Hindlimb muscle (tissue), 1 donor: ENCODE data around the gene STK32C. TPM values are rescaled to one million over a fixed set of nuclear protein-coding genes. Genes with fewer than 3 reads are reported as not detected.
A peak's percentile ranks its signal among the peaks of the same experiment; 100 is the strongest.

Experiments
- DNase-seq: peaks from one replicate; pipeline ENCODE4 v3.0.0-alpha.2; 2013
- polyA plus RNA-seq: library from polyadenylated mRNA; unstranded; fragments of 120-200 nt; gene quantifications from one replicate; pipeline ENCODE4 v1.2.1, GENCODE V29; 2013; ENCODE audit not compliant: insufficient read length

Gene STK32C
- polyA plus RNA-seq, result 12.2 TPM

- peak; percentile 82 for DNase-seq
These were observed at the start of gene STK32C for GRCh38 chr10:132307823-132308586. TSS of gene STK32C (minus strand) at chr10:132307950. CDS start at chr10:132307833, 117 bp downstream.

- DNase-seq, result no peak
These were observed 49.0 kb upstream of the STK32C start for GRCh38 chr10:132356621-132357195.

- no peak for DNase-seq
These were observed 48.0 kb upstream of the STK32C start for GRCh38 chr10:132355754-132356153.

DNA sequence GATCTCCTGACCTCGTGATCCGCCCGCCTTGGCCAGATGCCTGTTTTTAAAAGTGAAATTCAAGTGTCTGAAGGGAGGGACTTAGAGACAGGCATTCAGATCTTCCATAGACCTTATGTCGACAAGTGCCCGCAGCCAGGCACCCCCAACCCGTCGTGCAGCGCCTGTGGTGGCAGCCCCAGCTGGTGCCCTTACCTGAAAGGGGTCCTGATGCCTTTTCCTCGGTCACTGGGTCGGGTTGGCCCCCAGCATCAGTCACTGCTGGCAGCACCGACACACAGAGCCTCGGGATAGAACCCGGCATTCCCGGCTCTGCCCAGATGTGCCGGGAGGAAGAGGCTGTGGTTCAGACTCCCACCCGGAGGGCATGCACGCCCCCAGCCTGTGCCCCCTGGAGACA, 47.5 kb upstream of the STK32C start:
- DNase-seq, result no peak

DNA sequence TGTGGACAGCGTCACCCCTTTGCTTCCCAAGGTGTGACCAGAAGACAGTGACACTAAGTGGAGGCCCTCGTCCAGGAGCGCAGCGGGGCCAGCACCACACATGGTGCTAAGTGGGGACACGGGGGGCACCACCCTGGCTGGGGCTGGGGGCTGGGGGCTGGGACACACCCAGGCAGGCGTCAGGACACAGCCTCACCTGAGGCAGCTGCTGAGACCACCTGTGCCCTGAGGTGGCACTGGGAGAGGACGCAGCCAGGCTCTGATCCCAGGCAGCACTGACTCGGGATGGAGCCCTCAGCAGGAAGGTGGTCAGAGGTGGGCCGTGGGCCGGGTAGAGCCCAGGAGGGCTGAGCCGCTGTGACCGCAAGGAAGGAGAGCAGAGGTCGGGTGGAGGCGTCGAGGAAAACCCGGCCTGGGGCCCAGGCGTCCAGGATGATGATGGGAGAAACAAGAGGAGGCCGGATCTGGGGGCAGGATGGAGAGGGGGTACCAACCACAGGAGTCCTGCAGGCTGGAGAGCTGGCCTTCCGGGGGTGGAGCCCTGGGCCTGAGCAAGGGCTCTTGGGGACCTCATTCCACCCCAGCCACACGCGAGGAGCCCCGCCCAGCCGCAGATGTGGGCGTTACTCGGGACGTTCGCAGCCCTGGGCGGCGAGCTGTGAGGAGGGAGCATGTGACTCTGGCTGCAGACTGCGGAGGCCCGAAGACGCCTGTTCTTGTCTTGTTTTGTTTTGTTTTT, 46.8 kb upstream of the STK32C start:
- no peak for DNase-seq

DNA sequence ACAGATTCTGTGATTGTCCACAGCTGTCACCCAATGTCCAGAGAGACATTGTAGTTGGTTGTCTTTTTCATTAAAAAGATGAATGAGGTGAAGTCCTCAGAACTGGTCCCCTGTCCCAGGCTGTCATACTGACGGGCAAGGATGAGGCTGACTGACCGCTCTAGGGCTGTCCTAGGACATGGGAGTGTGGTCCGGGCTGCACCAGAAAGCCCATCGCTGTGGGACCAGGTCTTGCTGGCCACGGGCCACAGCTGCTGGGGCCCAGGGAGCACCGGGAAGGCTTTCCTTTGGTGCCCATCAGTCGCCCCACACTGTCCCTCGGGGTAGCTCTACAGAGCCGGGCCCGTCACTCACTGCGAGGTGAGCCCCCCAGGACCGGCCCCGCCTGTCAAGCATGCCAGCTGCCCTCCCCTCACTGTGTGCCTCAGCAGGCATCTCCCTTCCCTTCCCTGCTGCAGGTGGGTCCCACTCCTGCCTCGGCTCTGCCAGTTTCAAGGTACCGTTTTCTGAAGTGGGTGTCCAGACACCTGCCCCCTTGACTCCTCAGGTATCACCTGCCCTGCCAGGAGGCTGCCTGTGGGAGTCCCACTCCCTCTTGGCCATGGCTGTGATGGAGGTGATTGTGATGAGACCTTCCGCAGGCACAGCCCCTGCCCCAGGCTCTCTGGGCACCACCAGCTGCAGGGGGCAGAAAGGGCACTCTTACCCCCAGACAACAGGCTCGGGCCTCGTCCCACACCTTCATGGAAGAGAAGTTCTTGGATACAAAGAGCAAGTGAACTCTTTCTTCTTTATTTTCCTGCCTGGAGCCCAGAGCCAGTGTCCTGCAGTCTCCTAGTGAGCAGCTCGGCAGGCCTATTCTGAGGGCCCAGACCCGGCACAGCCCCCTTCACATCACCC, 46.0 kb upstream of the STK32C start:
- DNase-seq, result no peak

DNA sequence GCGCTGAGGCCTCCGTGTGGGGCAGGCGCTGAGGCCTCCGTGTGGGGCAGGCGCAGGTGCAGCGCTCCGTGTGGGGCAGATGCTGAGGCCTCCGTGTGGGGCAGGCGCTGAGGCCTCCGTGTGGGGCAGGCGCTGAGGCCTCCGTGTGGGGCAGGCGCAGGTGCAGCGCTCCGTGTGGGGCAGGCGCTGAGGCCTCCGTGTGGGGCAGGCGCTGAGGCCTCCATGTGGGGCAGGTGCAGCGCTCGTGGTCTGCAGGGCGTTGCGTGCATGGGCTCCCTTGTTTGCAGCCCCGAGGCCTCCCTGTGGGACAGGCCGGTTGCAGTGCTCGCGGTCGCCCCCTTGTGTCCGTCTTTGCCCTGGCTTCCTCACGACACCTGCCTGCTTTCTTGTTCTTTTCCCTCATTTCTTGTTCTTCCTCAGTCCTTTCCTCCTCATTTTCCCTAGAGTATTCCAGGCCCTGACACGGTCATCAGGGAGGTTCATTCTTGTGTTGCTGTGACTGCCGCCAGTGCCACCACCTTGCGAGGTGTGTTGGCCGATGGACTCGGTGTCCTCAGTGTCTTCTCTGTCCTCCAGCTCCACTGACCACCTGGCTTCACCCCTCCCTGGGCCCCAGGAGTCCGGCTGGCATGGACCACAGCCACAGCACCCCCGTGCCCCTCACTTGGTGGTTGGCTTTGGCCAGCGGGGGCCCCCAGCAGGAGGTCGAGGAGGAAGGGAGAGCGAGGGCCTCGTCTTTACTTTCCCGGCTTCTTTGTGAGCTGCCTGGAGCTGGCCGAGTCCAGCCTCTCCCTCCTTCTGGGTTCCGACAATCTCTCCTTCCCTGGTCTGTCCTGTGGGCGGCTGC, 44.9 kb upstream of the STK32C start:
- DNase-seq, result peak; percentile 71

GRCh38 chr10:132351611-132352010, 43.9 kb upstream of the STK32C start:
- no peak for DNase-seq

- DNase-seq, result no peak
These were observed 43.2 kb upstream of the STK32C start for GRCh38 chr10:132350946-132351345.

GRCh38 chr10:132350391-132350790, 42.6 kb upstream of the STK32C start:
- no peak for DNase-seq

- no peak for DNase-seq
These were observed 42.0 kb upstream of the STK32C start for GRCh38 chr10:132349766-132350165.

GRCh38 chr10:132347931-132348267, 40.1 kb upstream of the STK32C start:
- no peak for DNase-seq

GRCh38 chr10:132347211-132347930, 39.6 kb upstream of the STK32C start:
- no peak for DNase-seq

GRCh38 chr10:132346806-132347205, 39.1 kb upstream of the STK32C start:
- no peak for DNase-seq

GRCh38 chr10:132345345-132345744, 37.6 kb upstream of the STK32C start:
- DNase-seq, result no peak

- no peak for DNase-seq
These were observed 36.6 kb upstream of the STK32C start for GRCh38 chr10:132344386-132344785.

DNA sequence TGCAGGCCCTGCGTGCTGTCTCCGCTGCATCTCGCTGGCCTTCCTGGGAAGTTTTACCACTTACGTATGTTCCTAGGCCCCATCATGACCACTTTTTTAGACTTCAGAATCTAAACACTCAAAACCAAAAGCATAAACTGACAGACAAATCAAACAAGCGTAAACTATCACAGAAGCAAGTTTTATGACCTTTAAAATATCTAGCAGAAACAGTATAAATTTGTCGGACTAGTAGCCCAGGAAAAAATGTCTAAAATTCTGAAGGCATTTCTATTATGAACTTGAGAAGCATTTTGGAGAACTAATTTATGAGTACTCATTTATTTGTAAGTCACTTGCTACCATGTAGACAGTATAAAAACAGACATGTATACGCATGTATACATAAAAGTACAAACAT, 34.8 kb upstream of the STK32C start:
- no peak for DNase-seq

GRCh38 chr10:132341781-132342180, 34.0 kb upstream of the STK32C start:
- no peak for DNase-seq

DNA sequence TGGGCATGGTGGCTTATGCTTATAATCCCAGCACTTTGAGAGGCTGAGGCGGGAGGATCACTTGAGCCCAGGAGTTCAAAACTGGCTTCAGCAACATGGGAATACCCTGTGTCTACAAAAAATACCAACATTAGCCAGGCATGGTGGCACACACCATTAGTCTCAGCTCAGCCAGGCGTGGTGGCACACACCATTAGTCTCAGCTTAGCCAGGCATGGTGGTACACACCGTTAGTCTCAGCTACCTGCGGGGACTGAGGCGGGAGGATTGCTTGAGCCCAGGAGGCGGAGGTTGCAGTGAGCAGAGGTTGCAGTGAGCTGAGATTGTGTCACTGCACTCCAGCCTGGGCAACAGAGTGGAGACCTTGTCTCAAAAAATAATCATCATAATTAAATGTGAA, 33.3 kb upstream of the STK32C start:
- DNase-seq, result no peak

- no peak for DNase-seq
These were observed 31.5 kb upstream of the STK32C start for GRCh38 chr10:132339276-132339675.

- no peak for DNase-seq
These were observed 31.1 kb upstream of the STK32C start for GRCh38 chr10:132338876-132339275.
